ENCODE data around the gene UTP20. TPM values are rescaled to one million over a fixed set of nuclear protein-coding genes. Genes with fewer than 3 reads are reported as not detected.

UTP20 gene
- total RNA-seq = 25.7 and 42.8 TPM in 2 replicates

GRCh38 chr12:101280006-101280505, at the start of gene UTP20:
UTP20 (plus strand) TSS chr12:101280105; CDS start chr12:101280283, 178 bp downstream.

GRCh38 chr12:101407436-101408345, 127.8 kb downstream of the UTP20 start, which contains the start of gene ARL1:
ARL1 (minus strand) TSS chr12:101407772; CDS start chr12:101407645, 127 bp downstream.

Small RNA genes lying within 50 kb of the gene (small RNA-seq; reads per million reads assigned to genes)
- not detected for gene RNU6-1068P
- gene RPS27P23 = not detected

Other genes with a start within 250 kb of the UTP20 start
- not detected in 2 replicates for gene SLC5A8, start 69.9 kb upstream of the UTP20 start, total RNA-seq
- gene ARL1, start 127.7 kb downstream of the UTP20 start, total RNA-seq = 70.6 and 72.8 TPM in 2 replicates
- gene SPIC, start 195.2 kb downstream of the UTP20 start, total RNA-seq = not detected in 2 replicates